Activated naive CD4-positive, alpha-beta T cell treated with anti-CD3 and anti-CD28 coated beads, Interleukin-2, amount 50 U/mL, for 24 hours (primary cell): Measurements from ENCODE around the gene MCUB.
"Not testable (repeated sequence)": the region's sequence is repeated elsewhere in the genome, so short reads cannot be mapped to it uniquely, and the experiment has no call there.

Experiments used
- H3K27ac Mint-ChIP-seq: one replicate; pipeline ENCODE4 v1.8.0; 2021; ENCODE audit warnings: mild to moderate bottlenecking, mixed read lengths
- H3K27me3 Mint-ChIP-seq: one replicate; pipeline ENCODE4 v1.8.0; 2021; ENCODE audit warnings: mixed read lengths
- H3K36me3 Mint-ChIP-seq: one replicate; pipeline ENCODE4 v1.8.0; 2021; ENCODE audit warnings: mixed read lengths
- H3K4me1 Mint-ChIP-seq: one replicate; pipeline ENCODE4 v1.8.0; 2021; ENCODE audit warnings: mixed read lengths
- H3K4me3 Mint-ChIP-seq: one replicate; pipeline ENCODE4 v1.8.0; 2021; ENCODE audit warnings: mild to moderate bottlenecking, mixed read lengths
- H3K9me3 Mint-ChIP-seq: one replicate; pipeline ENCODE4 v1.8.0; 2021; ENCODE audit warnings: mixed read lengths

The MCUB gene

DNA sequence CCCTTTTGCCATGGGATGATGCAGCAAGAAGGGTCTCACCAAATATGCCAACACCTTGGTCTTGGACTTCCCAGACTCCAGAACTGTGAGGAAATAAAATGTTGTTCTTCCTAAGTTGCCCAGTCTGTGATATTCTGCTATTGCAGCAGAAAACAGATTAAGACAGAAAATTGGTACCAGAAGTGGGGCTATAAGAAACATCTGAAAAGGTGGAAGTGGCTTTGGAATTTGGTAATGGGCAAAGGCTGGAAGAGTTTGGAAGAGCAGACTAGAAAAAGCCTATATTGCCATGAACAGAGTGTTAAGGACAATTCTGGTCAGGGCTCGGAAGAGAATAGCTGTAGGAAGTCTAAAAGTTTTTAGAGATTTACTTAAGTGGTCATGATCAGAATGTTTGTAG is 115.8 kb downstream of the MCUB start:
- peaks cover 48% of the 10 kb centered on the region for H3K4me1 Mint-ChIP-seq
- no peaks in the 10 kb centered on the region for H3K27me3 Mint-ChIP-seq
- no peak overlapping the region for H3K27ac Mint-ChIP-seq
- peaks cover 22% of the 10 kb centered on the region for H3K36me3 Mint-ChIP-seq
- H3K9me3 Mint-ChIP-seq: no peaks in the 10 kb centered on the region
- H3K4me3 Mint-ChIP-seq: no peak overlapping the region

DNA sequence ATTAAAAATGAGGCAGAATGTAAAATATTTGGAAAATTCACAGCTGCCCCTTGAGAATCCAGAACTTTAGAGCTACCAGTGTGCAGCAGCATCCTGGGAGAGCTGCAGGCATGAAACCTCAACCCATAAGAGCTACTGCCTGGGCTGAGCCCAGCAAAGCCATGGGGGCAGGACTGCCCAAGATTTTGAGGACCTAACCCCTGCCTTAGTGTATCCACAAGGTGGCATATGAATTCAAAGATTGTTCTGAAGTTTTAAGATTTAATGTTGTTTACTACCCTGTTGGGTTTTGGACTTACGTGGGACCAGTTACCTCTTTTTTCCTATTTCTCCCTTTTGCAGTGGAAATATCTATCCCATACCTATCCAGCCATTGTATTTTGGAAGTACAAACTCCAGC is 116.8 kb downstream of the MCUB start:
- H3K4me3 Mint-ChIP-seq: no peak overlapping the region
- no peaks in the 10 kb centered on the region for H3K9me3 Mint-ChIP-seq
- peaks cover 15% of the 10 kb centered on the region for H3K36me3 Mint-ChIP-seq
- H3K27ac Mint-ChIP-seq: peak overlapping the region; percentile 47
- peaks cover 40% of the 10 kb centered on the region for H3K4me1 Mint-ChIP-seq
- H3K27me3 Mint-ChIP-seq: no peaks in the 10 kb centered on the region

DNA sequence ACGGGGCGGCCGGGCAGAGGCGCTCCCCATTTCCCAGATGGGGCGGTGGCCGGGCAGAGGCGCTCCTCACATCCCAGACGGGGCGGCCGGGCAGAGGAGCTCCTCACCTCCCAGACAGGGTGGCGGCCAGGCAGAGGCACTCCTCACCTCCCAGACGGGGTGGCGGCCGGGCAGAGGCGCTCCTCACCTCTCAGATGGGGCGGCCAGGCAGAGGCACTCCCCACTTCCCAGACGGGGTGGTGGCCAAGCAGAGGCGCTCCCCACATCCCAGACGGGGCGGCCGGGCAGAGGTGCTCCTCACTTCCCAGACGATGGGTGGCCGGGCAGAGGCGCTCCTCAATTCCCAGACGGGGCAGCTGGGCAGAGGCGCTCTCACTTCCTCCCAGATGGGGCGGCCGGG is 118.4 kb downstream of the MCUB start:
- not testable (repeated sequence) for H3K9me3 Mint-ChIP-seq, H3K27ac Mint-ChIP-seq, H3K4me3 Mint-ChIP-seq, H3K27me3 Mint-ChIP-seq
- H3K4me1 Mint-ChIP-seq: peaks cover 40% of the 10 kb centered on the region
- peaks cover 14% of the 10 kb centered on the region for H3K36me3 Mint-ChIP-seq

DNA sequence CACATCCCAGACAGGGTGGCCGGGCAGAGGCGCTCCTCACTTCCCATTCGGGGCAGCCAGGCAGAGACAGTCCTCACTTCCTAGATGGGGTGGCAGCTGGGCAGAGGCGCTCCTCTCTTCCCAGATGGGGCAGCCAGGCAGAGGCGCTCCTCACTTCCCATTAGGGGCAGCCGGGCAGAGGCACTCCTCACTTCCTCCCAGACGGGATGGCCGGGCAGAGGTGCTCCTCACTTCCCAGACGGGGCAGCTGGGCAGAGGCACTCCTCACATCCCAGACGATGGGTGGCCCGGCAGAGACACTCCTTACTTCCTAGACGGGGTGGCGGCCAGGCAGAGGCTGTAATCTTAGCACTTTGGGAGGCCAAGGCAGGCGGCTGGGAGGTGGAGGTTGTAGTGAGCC is 118.9 kb downstream of the MCUB start:
- not testable (repeated sequence) for H3K9me3 Mint-ChIP-seq, H3K27ac Mint-ChIP-seq, H3K4me3 Mint-ChIP-seq, H3K27me3 Mint-ChIP-seq
- Mint-ChIP-seq H3K36me3 (peaks cover 12% of the 10 kb centered on the region), H3K4me1 (peaks cover 39% of the 10 kb centered on the region)

DNA sequence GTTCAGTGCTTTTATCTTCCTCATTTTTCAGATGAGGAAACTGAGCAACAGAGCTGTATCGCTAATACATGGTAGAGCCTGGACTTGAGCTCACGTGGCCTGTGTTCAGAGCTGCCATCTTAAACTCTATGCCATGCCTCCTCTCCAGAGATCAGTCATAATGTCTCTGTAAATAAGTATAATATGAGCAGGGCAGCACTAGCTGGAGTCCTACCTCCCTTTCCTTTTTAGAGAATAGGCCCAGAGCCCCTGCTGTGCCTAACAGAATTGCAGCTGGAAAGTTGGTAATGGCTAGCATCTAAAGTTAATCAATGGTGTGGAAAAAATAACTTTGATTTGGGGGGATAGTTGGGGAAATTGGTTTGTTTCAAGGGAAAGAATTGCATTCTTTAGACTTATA is 122.8 kb downstream of the MCUB start:
- H3K36me3 Mint-ChIP-seq: peaks cover 19% of the 10 kb centered on the region
- H3K9me3 Mint-ChIP-seq: no peaks in the 10 kb centered on the region
- peak overlapping the region; percentile 20 for H3K27ac Mint-ChIP-seq
- H3K27me3 Mint-ChIP-seq: no peaks in the 10 kb centered on the region
- no peak overlapping the region for H3K4me3 Mint-ChIP-seq
- peaks cover 31% of the 10 kb centered on the region for H3K4me1 Mint-ChIP-seq

DNA sequence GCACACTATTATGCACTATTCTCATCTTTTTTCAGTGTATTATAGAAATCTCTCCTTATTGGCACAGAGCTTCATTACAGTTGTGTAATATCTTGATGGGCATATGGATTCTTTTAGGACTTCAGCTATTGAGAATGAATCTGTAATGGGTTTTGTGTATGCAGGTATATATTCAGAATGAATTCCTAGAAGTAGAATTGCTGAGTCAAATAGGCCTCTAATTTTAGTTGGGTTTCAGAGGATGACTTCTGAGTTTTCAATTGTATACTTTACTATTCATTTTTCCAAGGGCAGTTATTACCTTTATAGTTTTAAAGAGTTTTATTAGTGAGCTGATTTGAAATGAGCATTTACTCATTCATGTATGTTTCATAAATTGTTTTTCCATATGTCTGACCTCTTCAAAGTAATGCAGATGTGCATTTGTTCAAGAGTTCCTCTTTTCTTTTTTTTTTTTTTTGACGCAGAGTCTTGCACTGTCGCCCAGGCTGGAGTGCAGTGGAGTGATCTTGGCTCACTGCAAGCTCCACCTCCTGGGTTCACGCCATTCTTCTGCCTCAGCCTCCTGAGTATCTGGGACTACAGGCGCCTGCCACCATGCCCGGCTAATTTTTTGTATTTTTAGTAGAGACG is 123.7 kb downstream of the MCUB start:
- no peaks in the 10 kb centered on the region for H3K9me3 Mint-ChIP-seq
- no peaks in the 10 kb centered on the region for H3K27me3 Mint-ChIP-seq
- no peak overlapping the region for H3K4me3 Mint-ChIP-seq
- H3K4me1 Mint-ChIP-seq: peaks cover 31% of the 10 kb centered on the region
- peak overlapping the region; percentile 82 for H3K27ac Mint-ChIP-seq
- peaks cover 19% of the 10 kb centered on the region for H3K36me3 Mint-ChIP-seq

DNA sequence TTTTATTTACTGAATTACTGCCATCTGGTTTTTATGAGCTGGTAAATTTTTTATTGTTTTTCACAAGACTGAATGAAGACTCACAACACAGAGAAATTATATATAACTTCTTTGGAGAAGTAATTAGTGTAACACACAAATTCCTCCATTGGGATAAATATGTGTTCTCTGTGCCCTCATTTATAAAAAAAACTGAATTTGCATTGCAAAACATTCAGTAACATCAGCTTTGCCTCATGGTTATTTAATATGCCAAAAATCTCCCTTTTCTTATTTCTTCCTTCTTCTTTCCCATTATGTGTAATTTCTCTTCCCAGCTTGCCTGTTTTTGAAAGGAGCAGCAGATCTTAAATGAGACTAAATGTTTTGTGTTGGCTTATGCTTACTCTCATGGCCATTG is 124.7 kb downstream of the MCUB start:
- H3K36me3 Mint-ChIP-seq: peaks cover 19% of the 10 kb centered on the region
- H3K27ac Mint-ChIP-seq: peak overlapping the region; percentile 86
- no peaks in the 10 kb centered on the region for H3K9me3 Mint-ChIP-seq
- H3K4me1 Mint-ChIP-seq: peaks cover 35% of the 10 kb centered on the region
- no peak overlapping the region for H3K4me3 Mint-ChIP-seq
- H3K27me3 Mint-ChIP-seq: no peaks in the 10 kb centered on the region

DNA sequence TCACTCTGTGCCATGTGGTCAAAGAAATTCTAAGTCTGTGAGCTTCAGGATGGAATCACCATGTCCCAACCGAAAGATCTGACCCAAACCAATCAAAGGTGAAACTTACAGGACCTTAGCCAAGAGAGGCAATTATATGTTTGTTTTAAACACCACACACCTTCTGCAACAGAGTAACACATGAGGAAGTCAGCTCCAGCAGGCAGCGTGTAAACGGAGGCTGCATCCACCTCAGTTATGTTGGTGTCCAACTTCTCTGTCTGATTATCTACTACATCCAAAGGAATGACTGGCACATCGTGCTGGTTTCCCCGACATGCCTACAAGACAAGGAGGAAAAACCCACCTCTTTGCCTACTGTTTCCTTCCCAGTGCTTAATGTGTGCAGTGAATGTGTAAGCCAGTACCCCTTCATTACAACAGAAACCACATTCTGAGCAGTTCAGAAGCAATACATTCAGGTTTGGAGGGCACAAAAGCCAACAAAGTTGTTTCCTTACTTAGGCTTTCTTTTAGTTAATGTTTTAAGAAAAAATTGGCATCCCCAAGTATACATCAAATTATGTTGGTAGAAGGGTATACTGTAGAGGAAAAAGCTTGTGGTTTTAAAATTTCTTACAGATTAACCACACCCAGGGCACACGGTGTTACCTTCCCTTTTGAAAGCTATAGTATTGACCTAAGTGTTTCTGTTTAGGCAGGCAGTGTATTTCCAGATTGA is 130.8 kb downstream of the MCUB start:
- H3K4me1 Mint-ChIP-seq: peaks cover 46% of the 10 kb centered on the region
- H3K27me3 Mint-ChIP-seq: no peaks in the 10 kb centered on the region
- H3K9me3 Mint-ChIP-seq: no peaks in the 10 kb centered on the region
- peak overlapping the region; percentile 49 for H3K4me3 Mint-ChIP-seq
- peak overlapping the region; percentile 95 for H3K27ac Mint-ChIP-seq
- H3K36me3 Mint-ChIP-seq: peaks cover 30% of the 10 kb centered on the region

DNA sequence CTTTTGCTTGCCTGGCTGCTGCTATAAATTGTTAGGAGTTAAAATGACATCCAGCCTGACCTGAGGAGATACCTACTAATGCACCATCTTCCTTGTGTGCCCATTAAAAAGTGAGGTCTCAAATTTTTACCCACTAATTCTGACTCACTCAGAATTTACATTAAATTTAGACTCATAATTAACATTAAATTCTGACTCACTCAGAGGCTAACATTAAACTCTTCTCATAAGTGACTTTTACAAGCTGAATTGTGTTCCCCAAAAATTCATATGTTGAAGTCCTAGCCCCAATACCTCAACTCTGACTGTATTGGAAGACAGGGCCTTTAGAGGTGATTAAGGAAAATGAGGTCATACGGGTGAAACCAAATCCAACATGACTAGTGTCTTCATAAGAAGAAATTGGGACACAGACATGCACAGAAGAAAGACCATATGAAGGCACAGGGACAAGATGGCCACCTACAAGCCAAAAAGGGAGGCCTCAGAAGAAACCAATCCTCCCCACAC is 131.4 kb downstream of the MCUB start:
- Mint-ChIP-seq H3K27me3 (no peaks in the 10 kb centered on the region), H3K36me3 (peaks cover 31% of the 10 kb centered on the region), H3K4me3 (peak overlapping the region; percentile 19), H3K9me3 (no peaks in the 10 kb centered on the region), H3K4me1 (peaks cover 49% of the 10 kb centered on the region), H3K27ac (peak overlapping the region; percentile 95)

DNA sequence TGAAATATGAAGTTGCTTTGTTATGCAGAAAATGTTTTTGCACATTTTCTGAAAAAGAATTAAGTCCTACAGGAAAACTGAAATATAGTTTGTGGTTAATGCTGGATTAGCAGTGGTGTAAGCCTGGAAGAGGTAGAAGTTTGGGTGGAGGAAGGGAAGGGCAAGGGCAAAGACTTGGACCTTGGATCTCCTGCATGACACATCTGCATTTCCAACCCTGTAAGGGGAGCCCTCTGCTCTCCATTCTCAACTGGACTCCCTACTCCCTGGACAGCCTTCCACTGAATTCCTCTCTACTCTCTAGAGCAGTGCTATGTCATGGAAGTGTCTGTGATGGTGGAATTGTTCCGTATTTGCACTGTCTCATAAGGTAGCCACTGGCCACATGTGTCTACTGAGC is 138.6 kb downstream of the MCUB start:
- peak overlapping the region; percentile 60 for H3K27ac Mint-ChIP-seq
- H3K36me3 Mint-ChIP-seq: peaks cover 20% of the 10 kb centered on the region
- H3K4me1 Mint-ChIP-seq: peaks cover 52% of the 10 kb centered on the region
- no peaks in the 10 kb centered on the region for H3K27me3 Mint-ChIP-seq
- no peak overlapping the region for H3K4me3 Mint-ChIP-seq
- no peaks in the 10 kb centered on the region for H3K9me3 Mint-ChIP-seq

DNA sequence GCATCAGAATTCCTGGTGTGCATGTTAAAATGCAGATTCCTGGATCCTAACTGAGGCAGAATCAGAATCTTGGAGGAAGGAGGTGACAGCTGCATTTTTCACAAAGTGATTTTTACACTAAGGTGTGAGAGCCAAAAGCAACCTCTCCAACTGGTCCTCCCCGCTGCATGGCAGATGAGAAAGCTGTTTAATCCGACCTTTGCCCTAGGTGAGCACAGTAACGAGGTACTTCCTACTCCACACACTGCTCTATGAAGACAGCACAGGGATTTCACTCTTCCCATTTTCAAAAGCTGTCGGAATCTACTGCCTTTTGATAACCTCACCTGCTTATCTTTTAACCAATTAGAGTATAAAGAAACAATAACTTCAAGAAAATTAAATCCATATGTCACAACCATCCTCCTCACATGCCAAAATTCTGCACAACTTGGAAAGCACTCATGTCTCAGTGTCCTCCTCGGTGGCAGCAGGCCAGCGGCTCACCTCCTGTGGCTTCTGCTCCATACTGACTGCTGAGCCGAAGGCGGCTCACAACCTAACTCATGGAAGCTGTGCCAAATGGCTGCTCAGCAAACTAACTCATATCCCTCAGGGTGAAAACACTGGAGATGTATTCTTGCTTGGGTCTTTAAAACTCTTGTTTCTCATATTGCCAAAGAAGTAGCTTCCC is 139.6 kb downstream of the MCUB start:
- no peak overlapping the region for H3K4me3 Mint-ChIP-seq
- peaks cover 15% of the 10 kb centered on the region for H3K36me3 Mint-ChIP-seq
- no peaks in the 10 kb centered on the region for H3K9me3 Mint-ChIP-seq
- peak overlapping the region; percentile 73 for H3K27ac Mint-ChIP-seq
- H3K4me1 Mint-ChIP-seq: peaks cover 56% of the 10 kb centered on the region
- H3K27me3 Mint-ChIP-seq: no peaks in the 10 kb centered on the region

DNA sequence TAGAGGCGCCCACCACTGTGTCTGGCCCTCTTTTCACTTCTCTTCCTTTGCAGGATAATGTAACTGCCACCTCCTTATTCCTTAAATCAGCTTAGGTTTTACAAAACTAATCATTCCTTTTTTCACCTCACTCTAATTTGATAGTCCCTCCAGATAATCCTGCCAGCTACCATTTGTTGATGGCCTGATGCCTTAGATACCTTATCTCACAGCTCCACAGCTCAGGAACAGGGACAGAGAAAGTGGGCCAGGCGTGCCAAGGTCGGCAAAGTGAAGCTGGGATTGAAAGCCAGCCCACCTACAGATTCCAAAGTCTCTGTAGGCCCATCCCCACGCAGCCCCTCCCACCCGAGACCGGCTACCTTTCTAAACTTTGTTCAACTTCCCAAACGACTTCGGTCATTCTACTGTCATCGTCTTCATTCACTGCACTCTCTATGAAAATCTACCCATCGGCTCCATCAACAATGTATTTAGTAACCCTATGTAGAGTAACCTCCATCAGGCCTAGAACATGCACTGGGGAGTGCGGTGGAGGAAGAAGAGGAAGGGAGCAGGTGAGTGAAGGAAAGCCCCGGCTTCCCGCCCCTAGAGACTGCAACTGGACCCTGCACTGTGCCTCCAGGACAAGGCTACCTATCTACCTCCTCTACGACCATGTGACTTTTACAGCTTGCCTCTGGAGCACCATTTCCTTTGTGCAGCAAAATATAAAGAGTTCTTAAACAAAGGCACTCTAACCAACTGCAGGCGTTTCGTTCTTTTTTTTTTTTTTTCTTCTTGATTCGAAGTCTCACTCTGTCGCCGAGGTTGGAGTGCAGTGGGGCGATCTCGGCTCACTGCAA is 141.7 kb downstream of the MCUB start:
- peak overlapping the region; percentile 90 for H3K27ac Mint-ChIP-seq
- H3K27me3 Mint-ChIP-seq: no peaks in the 10 kb centered on the region
- H3K36me3 Mint-ChIP-seq: peaks cover 10% of the 10 kb centered on the region
- peak overlapping the region; percentile 95 for H3K4me3 Mint-ChIP-seq
- no peaks in the 10 kb centered on the region for H3K9me3 Mint-ChIP-seq
- H3K4me1 Mint-ChIP-seq: peaks cover 52% of the 10 kb centered on the region

DNA sequence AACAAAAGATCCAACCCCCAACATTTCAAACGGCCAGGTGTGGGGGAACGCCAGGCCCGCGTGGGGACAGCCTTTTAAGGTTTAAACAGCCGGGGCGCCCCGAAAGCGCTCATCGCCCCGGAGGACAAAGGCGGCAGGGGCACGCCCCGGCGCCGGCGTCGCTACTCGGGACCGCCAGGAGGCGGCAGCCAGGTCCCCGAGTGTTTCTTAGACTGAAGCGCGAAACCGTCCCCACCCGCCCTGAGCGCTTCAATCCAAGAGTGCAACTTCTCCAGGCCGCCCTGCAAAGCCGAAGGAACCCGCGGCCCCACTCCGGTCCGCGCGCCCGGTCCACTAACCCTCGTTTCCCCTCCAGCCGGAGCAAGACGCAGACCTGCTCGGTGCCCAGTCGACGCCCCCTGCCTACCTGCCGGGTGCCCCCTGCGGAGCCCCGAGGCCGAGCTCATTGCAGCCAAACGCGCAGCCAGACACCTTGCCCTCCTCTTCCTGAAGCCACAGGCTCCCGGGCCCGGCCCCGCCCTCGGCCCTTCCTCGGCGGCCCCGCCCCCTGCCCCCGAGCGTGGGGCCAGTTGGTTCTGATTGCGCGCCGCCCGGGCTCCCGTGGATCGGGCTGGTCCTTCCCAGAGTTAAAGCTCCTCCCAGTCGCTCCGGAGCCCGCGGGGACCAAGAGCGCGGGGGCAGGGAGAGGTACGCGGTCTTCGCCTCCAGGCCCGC is 143.1 kb downstream of the MCUB start, which contains the start of gene CASP6:
Gene CASP6, minus strand, starts transcription at position 496 of the 714 bp plus-strand sequence. Its CDS starts 50 bp downstream, at position 446.
- Mint-ChIP-seq H3K27ac (peak within 1 kb of the TSS; percentile 90), H3K9me3 (no peaks in the 10 kb centered on the region), H3K27me3 (no peaks in the 10 kb centered on the region), H3K36me3 (peaks cover 2% of the 10 kb centered on the region), H3K4me1 (peaks cover 44% of the 10 kb centered on the region), H3K4me3 (peak within 1 kb of the TSS; percentile 95)

DNA sequence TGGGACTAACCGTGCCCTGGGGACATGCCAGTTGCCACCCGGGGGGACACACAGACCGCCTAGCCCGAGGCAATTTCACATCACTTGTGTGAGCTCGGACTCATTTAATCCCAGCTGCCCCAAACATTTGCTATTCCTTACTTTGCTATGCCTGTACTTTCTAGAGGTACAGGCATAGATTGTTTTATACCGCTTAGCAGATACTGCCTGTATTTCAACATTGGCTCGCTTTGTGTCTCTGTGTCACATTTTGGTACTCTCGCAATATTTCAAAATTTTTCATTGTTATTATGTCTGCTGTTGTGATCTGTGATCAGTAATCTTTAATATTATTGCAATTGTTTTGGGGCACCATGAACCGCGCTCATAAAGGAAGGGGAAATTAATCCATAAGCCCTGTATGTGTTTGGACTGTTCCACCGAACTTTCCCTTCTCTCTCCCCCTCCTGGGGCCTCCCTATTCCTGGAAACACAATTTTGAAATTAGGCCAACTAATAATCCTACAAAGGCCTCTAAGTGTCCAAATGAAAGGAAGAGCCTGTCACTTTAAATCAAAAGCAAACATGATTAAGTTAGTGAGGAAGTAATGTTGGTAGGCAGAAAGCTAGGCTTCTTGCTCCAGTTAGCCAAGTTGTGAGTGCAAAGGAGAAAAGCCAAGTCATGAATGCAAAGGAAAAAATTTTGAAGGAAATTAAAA is 143.8 kb downstream of the MCUB start:
- peaks cover 38% of the 10 kb centered on the region for H3K4me1 Mint-ChIP-seq
- peak overlapping the region; percentile 95 for H3K4me3 Mint-ChIP-seq
- H3K27ac Mint-ChIP-seq: peak overlapping the region; percentile 84
- peaks cover 2% of the 10 kb centered on the region for H3K36me3 Mint-ChIP-seq
- H3K27me3 Mint-ChIP-seq: no peaks in the 10 kb centered on the region
- H3K9me3 Mint-ChIP-seq: no peaks in the 10 kb centered on the region
